ENCODE data around the gene NOL3. TPM values are rescaled to one million over a fixed set of nuclear protein-coding genes. Genes with fewer than 3 reads are reported as not detected.

The NOL3 gene
- total and polyA plus RNA-seq, 9 donors = 14.7 to 44.7 (median 22.1) TPM

GRCh38 chr16:67196881-67197280 lies 26.5 kb downstream of the NOL3 start:
- no peaks in the 10 kb centered on the region for H3K27me3 ChIP-seq (ENCODE audit: control insufficient read depth, insufficient read depth, low read length)
- DNase-seq = no peak
- no peak overlapping the region for H3K4me3 ChIP-seq (ENCODE audit: low read length)
- WGBS (ENCODE audit: insufficient coverage) = no CpG with 5 or more reads among the region's 1 CpG
- H3K9me3 ChIP-seq (replicated peaks; ENCODE audit: control insufficient read depth, low read depth, low read length) = no peaks in the 10 kb centered on the region
- no peak overlapping the region for H3K27ac ChIP-seq (ENCODE audit: low read length)
- peaks cover 66% of the 10 kb centered on the region for H3K36me3 ChIP-seq (ENCODE audit: control insufficient read depth, insufficient read depth, low read length)
- peaks cover 31% of the 10 kb centered on the region for H3K4me1 ChIP-seq (ENCODE audit: control insufficient read depth, insufficient read depth, low read length)

GRCh38 chr16:67197704-67198103 lies 27.4 kb downstream of the NOL3 start:
- H3K36me3 ChIP-seq (ENCODE audit: control insufficient read depth, insufficient read depth, low read length) = peaks cover 74% of the 10 kb centered on the region
- no peak for DNase-seq
- H3K4me1 ChIP-seq (ENCODE audit: control insufficient read depth, insufficient read depth, low read length) = peaks cover 29% of the 10 kb centered on the region
- no peak overlapping the region for H3K4me3 ChIP-seq (ENCODE audit: low read length)
- WGBS (ENCODE audit: insufficient coverage) = 67% methylated on average over 5 of the region's 6 CpGs
- no peaks in the 10 kb centered on the region for H3K27me3 ChIP-seq (ENCODE audit: control insufficient read depth, insufficient read depth, low read length)
- H3K9me3 ChIP-seq (replicated peaks; ENCODE audit: control insufficient read depth, low read depth, low read length) = no peaks in the 10 kb centered on the region
- H3K27ac ChIP-seq (ENCODE audit: low read length) = no peak overlapping the region

- Histone ChIP-seq H3K27ac (ENCODE audit: low read length) (no peak overlapping the region), H3K27me3 (ENCODE audit: control insufficient read depth, insufficient read depth, low read length) (no peaks in the 10 kb centered on the region), H3K4me1 (ENCODE audit: control insufficient read depth, insufficient read depth, low read length) (peaks cover 24% of the 10 kb centered on the region), H3K36me3 (ENCODE audit: control insufficient read depth, insufficient read depth, low read length) (peaks cover 79% of the 10 kb centered on the region), H3K9me3 (replicated peaks; ENCODE audit: control insufficient read depth, low read depth, low read length) (no peaks in the 10 kb centered on the region), H3K4me3 (ENCODE audit: low read length) (no peak overlapping the region)
- no peak for DNase-seq
- 48% methylated on average over 6 of the region's 12 CpGs for WGBS (ENCODE audit: insufficient coverage)
Observed at GRCh38 chr16:67198238-67198734, 27.9 kb downstream of the NOL3 start.

GRCh38 chr16:67199011-67199807 lies 28.9 kb downstream of the NOL3 start, which contains the start of gene ELMO3:
Gene ELMO3 (plus strand): TSS chr16:67199131. CDS start chr16:67199327, 196 bp downstream.
- H3K9me3 ChIP-seq (replicated peaks; ENCODE audit: control insufficient read depth, low read depth, low read length) = no peaks in the 10 kb centered on the region
- H3K27me3 ChIP-seq (ENCODE audit: control insufficient read depth, insufficient read depth, low read length) = no peaks in the 10 kb centered on the region
- H3K36me3 ChIP-seq (ENCODE audit: control insufficient read depth, insufficient read depth, low read length) = peaks cover 77% of the 10 kb centered on the region
- no peak for DNase-seq
- 26% methylated on average over 41 of the region's 61 CpGs for WGBS (ENCODE audit: insufficient coverage)
- no peak within 1 kb of the TSS for H3K27ac ChIP-seq (ENCODE audit: low read length)
- no peak within 1 kb of the TSS for H3K4me3 ChIP-seq (ENCODE audit: low read length)
- H3K4me1 ChIP-seq (ENCODE audit: control insufficient read depth, insufficient read depth, low read length) = peaks cover 15% of the 10 kb centered on the region

GRCh38 chr16:67199808-67200198 lies 29.5 kb downstream of the NOL3 start:
- peaks cover 15% of the 10 kb centered on the region for H3K4me1 ChIP-seq (ENCODE audit: control insufficient read depth, insufficient read depth, low read length)
- WGBS (ENCODE audit: insufficient coverage) = 33% methylated on average over 16 of the region's 22 CpGs
- no peak overlapping the region for H3K27ac ChIP-seq (ENCODE audit: low read length)
- H3K27me3 ChIP-seq (ENCODE audit: control insufficient read depth, insufficient read depth, low read length) = no peaks in the 10 kb centered on the region
- H3K9me3 ChIP-seq (replicated peaks; ENCODE audit: control insufficient read depth, low read depth, low read length) = no peaks in the 10 kb centered on the region
- DNase-seq = no peak
- peaks cover 72% of the 10 kb centered on the region for H3K36me3 ChIP-seq (ENCODE audit: control insufficient read depth, insufficient read depth, low read length)
- no peak overlapping the region for H3K4me3 ChIP-seq (ENCODE audit: low read length)

GRCh38 chr16:67200491-67200890 lies 30.2 kb downstream of the NOL3 start:
- no peaks in the 10 kb centered on the region for H3K9me3 ChIP-seq (replicated peaks; ENCODE audit: control insufficient read depth, low read depth, low read length)
- H3K4me3 ChIP-seq (ENCODE audit: low read length) = no peak overlapping the region
- no peak overlapping the region for H3K27ac ChIP-seq (ENCODE audit: low read length)
- H3K36me3 ChIP-seq (ENCODE audit: control insufficient read depth, insufficient read depth, low read length) = peaks cover 65% of the 10 kb centered on the region
- no peak for DNase-seq
- no peaks in the 10 kb centered on the region for H3K27me3 ChIP-seq (ENCODE audit: control insufficient read depth, insufficient read depth, low read length)
- peaks cover 15% of the 10 kb centered on the region for H3K4me1 ChIP-seq (ENCODE audit: control insufficient read depth, insufficient read depth, low read length)
- WGBS (ENCODE audit: insufficient coverage) = 92% methylated on average over 6 of the region's 8 CpGs

- Histone ChIP-seq H3K36me3 (ENCODE audit: control insufficient read depth, insufficient read depth, low read length) (peaks cover 57% of the 10 kb centered on the region), H3K9me3 (replicated peaks; ENCODE audit: control insufficient read depth, low read depth, low read length) (no peaks in the 10 kb centered on the region), H3K27ac (ENCODE audit: low read length) (no peak overlapping the region), H3K4me3 (ENCODE audit: low read length) (no peak overlapping the region), H3K4me1 (ENCODE audit: control insufficient read depth, insufficient read depth, low read length) (peaks cover 15% of the 10 kb centered on the region), H3K27me3 (ENCODE audit: control insufficient read depth, insufficient read depth, low read length) (no peaks in the 10 kb centered on the region)
- no peak for DNase-seq
- 93% methylated on average over 32 of the region's 40 CpGs for WGBS (ENCODE audit: insufficient coverage)
Observed at GRCh38 chr16:67201411-67202345, 31.3 kb downstream of the NOL3 start.

GRCh38 chr16:67202426-67202825 lies 32.1 kb downstream of the NOL3 start:
- Histone ChIP-seq H3K36me3 (ENCODE audit: control insufficient read depth, insufficient read depth, low read length) (peaks cover 51% of the 10 kb centered on the region), H3K4me1 (ENCODE audit: control insufficient read depth, insufficient read depth, low read length) (peaks cover 15% of the 10 kb centered on the region), H3K4me3 (ENCODE audit: low read length) (no peak overlapping the region), H3K27me3 (ENCODE audit: control insufficient read depth, insufficient read depth, low read length) (no peaks in the 10 kb centered on the region), H3K27ac (ENCODE audit: low read length) (no peak overlapping the region), H3K9me3 (replicated peaks; ENCODE audit: control insufficient read depth, low read depth, low read length) (no peaks in the 10 kb centered on the region)
- DNase-seq = no peak
- 97% methylated on average over 7 of the region's 12 CpGs for WGBS (ENCODE audit: insufficient coverage)

- Histone ChIP-seq H3K36me3 (ENCODE audit: control insufficient read depth, insufficient read depth, low read length) (peaks cover 46% of the 10 kb centered on the region), H3K27ac (ENCODE audit: low read length) (no peak overlapping the region), H3K4me1 (ENCODE audit: control insufficient read depth, insufficient read depth, low read length) (peaks cover 11% of the 10 kb centered on the region), H3K4me3 (ENCODE audit: low read length) (no peak overlapping the region), H3K9me3 (replicated peaks; ENCODE audit: control insufficient read depth, low read depth, low read length) (no peaks in the 10 kb centered on the region), H3K27me3 (ENCODE audit: control insufficient read depth, insufficient read depth, low read length) (no peaks in the 10 kb centered on the region)
- WGBS (ENCODE audit: insufficient coverage) = 84% methylated on average over 18 of the region's 23 CpGs
- DNase-seq = no peak
Observed at GRCh38 chr16:67202956-67203493, 32.7 kb downstream of the NOL3 start.

GRCh38 chr16:67204076-67204475 lies 33.7 kb downstream of the NOL3 start:
- Histone ChIP-seq H3K4me1 (ENCODE audit: control insufficient read depth, insufficient read depth, low read length) (peaks cover under 1% of the 10 kb centered on the region), H3K27ac (ENCODE audit: low read length) (no peak overlapping the region), H3K27me3 (ENCODE audit: control insufficient read depth, insufficient read depth, low read length) (no peaks in the 10 kb centered on the region), H3K9me3 (replicated peaks; ENCODE audit: control insufficient read depth, low read depth, low read length) (no peaks in the 10 kb centered on the region), H3K36me3 (ENCODE audit: control insufficient read depth, insufficient read depth, low read length) (peaks cover 41% of the 10 kb centered on the region), H3K4me3 (ENCODE audit: low read length) (no peak overlapping the region)
- 89% methylated on average over 3 of the region's 4 CpGs for WGBS (ENCODE audit: insufficient coverage)
- DNase-seq = no peak
